Fibroblast of pulmonary artery (primary cell): ENCODE measurements around the gene HERC5.
A peak's percentile ranks its signal among the peaks of the same experiment; 100 is the strongest.
"Not testable (repeated sequence)": the region's sequence is repeated elsewhere in the genome, so short reads cannot be mapped to it uniquely, and the experiment has no call there.

Experiments
- DNase-seq: peaks from one replicate; pipeline ENCODE4 v3.0.0-alpha.2; 2010; ENCODE audit warnings: low read depth
- H3K4me3 ChIP-seq: replicated peaks from 2 replicates; pipeline ENCODE4 v1.5.1; 2011; ENCODE audit warnings: low read depth, mild to moderate bottlenecking, control low read depth, low read length, moderate library complexity
- TF ChIP-seq, protein P1 (sequence below): IDR thresholded peaks from 2 replicates; pipeline ENCODE4 v1.5.1; 2011; ENCODE audit warnings: mild to moderate bottlenecking, control low read depth, low read length, inconsistent platforms; ENCODE audit errors: missing control alignments

HERC5 gene

DNA sequence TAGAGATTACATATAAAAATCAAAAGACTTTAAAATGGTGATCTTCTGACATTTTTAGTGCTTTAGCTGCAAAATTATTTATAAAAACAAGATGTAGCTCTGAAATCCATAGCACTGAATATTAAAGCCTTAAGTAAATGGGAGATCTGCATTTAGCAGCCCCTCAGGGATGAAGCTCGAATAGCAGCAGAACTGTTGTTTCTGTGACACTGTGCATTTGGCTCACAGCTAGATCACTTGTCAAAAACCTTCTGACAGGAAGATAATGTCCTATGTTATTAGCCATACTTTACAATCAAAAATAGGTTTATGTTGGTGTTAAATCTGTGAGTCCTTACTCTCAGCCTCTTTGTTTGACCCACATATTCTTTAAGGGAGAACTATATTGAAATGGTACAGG, 80.8 kb downstream of the HERC5 start:
- no peak overlapping the region for H3K4me3 ChIP-seq
- DNase-seq, result no peak
- TF ChIP-seq, protein P1, sequence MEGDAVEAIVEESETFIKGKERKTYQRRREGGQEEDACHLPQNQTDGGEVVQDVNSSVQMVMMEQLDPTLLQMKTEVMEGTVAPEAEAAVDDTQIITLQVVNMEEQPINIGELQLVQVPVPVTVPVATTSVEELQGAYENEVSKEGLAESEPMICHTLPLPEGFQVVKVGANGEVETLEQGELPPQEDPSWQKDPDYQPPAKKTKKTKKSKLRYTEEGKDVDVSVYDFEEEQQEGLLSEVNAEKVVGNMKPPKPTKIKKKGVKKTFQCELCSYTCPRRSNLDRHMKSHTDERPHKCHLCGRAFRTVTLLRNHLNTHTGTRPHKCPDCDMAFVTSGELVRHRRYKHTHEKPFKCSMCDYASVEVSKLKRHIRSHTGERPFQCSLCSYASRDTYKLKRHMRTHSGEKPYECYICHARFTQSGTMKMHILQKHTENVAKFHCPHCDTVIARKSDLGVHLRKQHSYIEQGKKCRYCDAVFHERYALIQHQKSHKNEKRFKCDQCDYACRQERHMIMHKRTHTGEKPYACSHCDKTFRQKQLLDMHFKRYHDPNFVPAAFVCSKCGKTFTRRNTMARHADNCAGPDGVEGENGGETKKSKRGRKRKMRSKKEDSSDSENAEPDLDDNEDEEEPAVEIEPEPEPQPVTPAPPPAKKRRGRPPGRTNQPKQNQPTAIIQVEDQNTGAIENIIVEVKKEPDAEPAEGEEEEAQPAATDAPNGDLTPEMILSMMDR, result no peak

DNA sequence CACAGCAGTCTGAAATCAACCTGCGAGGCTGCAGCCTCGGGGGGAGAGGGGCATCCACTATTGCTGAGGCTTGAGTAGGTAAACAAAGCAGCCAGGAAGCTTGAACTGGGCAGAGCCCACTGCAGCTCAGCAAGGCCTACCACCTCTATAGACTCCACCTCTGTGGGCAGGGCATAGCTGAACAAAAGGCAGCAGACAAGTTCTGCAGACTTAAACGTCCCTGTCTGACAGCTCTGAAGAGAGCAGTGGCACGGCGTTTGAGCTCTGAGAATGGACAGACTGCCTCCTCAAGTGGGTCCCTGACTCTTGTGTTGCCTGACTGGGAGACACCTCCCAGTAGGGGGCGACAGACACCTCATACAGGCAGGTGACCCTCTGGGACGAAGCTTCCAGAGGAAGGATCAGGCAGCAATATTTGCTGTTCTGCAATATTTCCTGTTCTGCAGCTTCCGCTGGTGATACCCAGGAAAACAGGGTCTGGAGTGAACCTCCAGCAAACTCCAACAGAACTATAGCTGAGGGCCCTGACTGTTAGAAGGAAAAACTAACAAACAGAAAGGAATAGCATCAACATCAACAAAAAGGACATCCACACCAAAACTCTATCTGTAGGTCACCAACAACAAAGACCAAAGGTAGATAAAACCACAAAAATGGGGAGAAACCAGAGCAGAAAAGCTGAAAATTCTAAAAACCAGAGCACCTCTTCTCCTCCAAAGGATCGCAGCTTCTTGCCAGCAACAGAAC, 82.6 kb downstream of the HERC5 start:
- not testable (repeated sequence) for H3K4me3 ChIP-seq
- DNase-seq, result peak; percentile 70
- TF ChIP-seq, protein P1, result peak; percentile 57

DNA sequence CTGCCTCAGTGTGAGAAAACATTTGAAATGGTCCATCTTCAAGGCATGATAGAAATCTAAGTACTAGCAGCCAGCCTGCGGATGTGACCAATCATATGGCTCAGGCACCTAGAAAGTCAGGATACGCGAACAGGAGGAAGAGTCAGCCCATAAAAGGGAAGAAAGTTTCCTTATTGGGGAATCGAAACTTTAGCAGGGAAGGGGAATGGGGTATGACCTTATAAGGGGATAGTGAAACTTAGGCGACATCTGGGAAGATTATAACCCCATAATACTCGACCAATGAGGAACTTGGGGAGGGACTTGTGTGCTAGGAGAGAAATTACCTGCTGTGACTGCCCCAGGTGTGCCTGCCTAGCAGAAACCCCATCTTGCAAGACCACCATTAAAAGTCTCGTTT, 92.9 kb downstream of the HERC5 start:
- TF ChIP-seq, protein P1, result no peak
- H3K4me3 ChIP-seq, result no peak overlapping the region
- DNase-seq, result no peak
